ENCODE results near the gene COG5.

COG5 gene

GRCh38 chr7:107414198-107414597 is 149.5 kb downstream of the COG5 start:
- DNase-seq (ENCODE audit: low spot score): no peak
- TF ChIP-seq CTCF (IDR thresholded peaks at IDR 0.05; ENCODE audit: extremely low read depth, missing control alignments): no peak

DNA sequence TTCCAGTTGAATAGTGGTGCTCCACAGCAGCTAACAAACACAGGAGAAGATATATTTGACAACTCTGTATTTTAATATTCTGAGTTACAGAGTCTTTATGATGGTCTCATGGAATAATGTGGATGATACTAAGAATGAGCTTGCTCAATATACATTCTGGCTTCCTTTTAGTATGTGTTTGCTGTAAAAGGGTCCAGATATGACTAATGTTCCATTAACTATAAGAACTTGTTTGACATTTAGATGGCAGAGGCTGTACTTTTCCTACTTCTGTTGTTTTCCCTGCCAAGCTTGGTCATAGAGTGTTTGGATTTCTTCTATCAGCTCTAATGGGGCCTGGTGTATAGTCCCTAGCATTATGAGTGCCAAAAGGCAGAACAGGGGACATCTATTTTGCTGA is 155.4 kb downstream of the COG5 start:
- no peak for DNase-seq (ENCODE audit: low spot score)
- no peak for TF ChIP-seq CTCF (IDR thresholded peaks at IDR 0.05; ENCODE audit: extremely low read depth, missing control alignments)

GRCh38 chr7:107405559-107405958 is 158.2 kb downstream of the COG5 start:
- DNase-seq (ENCODE audit: low spot score): no peak
- TF ChIP-seq CTCF (IDR thresholded peaks at IDR 0.05; ENCODE audit: extremely low read depth, missing control alignments): no peak

- TF ChIP-seq CTCF (IDR thresholded peaks at IDR 0.05; ENCODE audit: extremely low read depth, missing control alignments): no peak
- DNase-seq (ENCODE audit: low spot score): no peak
Observed at GRCh38 chr7:107404740-107405537, 158.8 kb downstream of the COG5 start.

DNA sequence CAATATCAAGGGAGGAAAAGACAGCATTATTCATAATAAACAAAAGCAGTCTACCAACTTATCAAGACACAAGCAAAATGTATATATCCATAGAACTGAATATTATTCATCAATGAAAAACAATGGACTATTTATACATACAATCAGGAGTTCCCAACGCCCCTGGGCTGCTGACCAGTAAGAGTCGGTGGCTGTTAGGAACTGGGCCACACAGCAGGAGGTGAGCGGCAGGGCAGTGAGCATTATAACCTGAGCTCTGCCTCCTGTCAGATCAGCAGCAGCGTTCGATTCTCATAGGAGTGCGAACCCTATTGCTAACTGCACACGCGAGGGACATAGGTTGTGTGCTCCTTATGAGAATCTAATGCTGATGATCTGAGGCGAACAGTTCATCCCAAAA is 165.6 kb downstream of the COG5 start:
- no peak for DNase-seq (ENCODE audit: low spot score)
- no peak for TF ChIP-seq CTCF (IDR thresholded peaks at IDR 0.05; ENCODE audit: extremely low read depth, missing control alignments)

GRCh38 chr7:107396990-107397389 is 166.7 kb downstream of the COG5 start:
- TF ChIP-seq CTCF (IDR thresholded peaks at IDR 0.05; ENCODE audit: extremely low read depth, missing control alignments): no peak
- DNase-seq (ENCODE audit: low spot score): no peak

DNA sequence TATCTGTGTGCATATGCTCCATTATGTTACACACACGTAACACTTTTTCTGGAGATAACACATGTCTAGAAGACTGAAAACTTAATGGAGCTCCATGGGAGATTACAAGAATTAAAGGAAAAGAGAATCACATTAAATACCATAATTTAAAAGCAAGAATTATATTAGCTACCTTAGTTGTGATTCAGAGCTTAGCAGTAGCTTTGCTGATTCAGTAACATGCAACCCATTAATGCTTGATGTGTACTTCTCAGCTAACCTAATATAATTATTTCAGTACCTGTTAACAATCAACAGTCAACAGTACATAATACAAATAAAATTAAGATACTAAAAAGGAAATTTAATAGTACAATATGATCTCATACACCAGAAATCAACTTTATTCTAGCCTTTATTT is 167.6 kb downstream of the COG5 start:
- no peak for DNase-seq (ENCODE audit: low spot score)
- no peak for TF ChIP-seq CTCF (IDR thresholded peaks at IDR 0.05; ENCODE audit: extremely low read depth, missing control alignments)
